ENCODE data around the gene EPN1.

DNA sequence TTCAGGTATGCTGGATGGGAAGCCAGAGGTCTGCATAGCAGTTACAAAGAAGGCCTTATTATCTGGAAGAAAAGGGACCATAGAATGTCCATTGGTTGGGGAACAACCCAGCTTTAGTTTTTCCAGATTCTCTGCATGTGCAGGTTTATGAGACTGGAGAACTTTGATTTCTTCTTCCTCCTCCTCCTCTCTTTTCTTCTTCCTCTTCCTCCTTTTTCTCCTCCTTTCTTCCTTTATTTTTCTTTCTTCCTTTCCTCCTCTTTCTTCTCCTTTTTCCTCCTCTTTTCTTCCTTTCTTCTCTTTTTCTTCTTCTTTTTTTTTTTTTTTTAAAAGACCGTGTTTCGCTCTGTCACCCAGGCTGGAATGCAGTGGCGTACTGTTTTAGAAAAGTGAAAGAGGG, 30.9 kb downstream of the EPN1 start:
- TF ChIP-seq, protein P1, sequence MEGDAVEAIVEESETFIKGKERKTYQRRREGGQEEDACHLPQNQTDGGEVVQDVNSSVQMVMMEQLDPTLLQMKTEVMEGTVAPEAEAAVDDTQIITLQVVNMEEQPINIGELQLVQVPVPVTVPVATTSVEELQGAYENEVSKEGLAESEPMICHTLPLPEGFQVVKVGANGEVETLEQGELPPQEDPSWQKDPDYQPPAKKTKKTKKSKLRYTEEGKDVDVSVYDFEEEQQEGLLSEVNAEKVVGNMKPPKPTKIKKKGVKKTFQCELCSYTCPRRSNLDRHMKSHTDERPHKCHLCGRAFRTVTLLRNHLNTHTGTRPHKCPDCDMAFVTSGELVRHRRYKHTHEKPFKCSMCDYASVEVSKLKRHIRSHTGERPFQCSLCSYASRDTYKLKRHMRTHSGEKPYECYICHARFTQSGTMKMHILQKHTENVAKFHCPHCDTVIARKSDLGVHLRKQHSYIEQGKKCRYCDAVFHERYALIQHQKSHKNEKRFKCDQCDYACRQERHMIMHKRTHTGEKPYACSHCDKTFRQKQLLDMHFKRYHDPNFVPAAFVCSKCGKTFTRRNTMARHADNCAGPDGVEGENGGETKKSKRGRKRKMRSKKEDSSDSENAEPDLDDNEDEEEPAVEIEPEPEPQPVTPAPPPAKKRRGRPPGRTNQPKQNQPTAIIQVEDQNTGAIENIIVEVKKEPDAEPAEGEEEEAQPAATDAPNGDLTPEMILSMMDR (IDR thresholded peaks at IDR 0.05) = no peak
- TF ChIP-seq POLR2AphosphoS5 (IDR thresholded peaks at IDR 0.05) = no peak
- TF ChIP-seq EP300 (IDR thresholded peaks at IDR 0.05; ENCODE audit: low read depth) = no peak
- no peak for TF ChIP-seq POLR2A (IDR thresholded peaks at IDR 0.05)

All from transverse colon (tissue), 4 donors.